Astrocyte of the spinal cord (primary cell): ENCODE data around the gene CSAG2.

ENCODE experiments used
- DNase-seq: peaks from one replicate; pipeline ENCODE4 v3.0.0; 2011; ENCODE audit warnings: low read depth, low spot score
- H3K4me3 ChIP-seq: 2 replicates; pipeline ENCODE4 v1.5.1; 2011; ENCODE audit warnings: low read depth, mild to moderate bottlenecking, low read length, moderate library complexity
- in situ Hi-C: cut with HindIII; loops from 2 replicates; pipeline ENCODE4 v1.10.0; 2017; ENCODE audit warnings: low sequenced_read_pairs
- TF ChIP-seq, protein P1 (sequence below): IDR thresholded peaks from 2 replicates; pipeline ENCODE4 v1.5.1; 2012; ENCODE audit warnings: low read depth, mild to moderate bottlenecking, low read length, inconsistent platforms

The CSAG2 gene

DNA sequence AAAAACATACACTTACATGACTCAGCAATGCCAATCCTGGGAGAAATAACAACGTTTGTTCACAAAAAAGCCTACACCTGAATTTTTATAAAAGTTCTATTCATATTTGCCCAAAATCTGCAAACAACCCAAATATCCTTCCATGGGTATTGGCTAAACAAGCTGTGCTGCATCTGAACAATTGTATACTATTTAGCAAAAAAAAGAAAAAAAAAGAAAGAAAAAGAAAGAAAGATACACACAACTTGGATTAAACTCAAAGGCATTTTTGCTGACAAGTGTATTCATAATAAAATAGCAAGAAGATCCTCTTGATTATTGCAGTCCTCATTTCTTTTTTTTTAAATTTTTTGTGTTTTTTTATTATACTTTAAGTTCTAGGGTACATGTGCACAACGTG, 34.9 kb downstream of the CSAG2 start:
- in situ Hi-C loops: no loop called here
- TF ChIP-seq, protein P1, sequence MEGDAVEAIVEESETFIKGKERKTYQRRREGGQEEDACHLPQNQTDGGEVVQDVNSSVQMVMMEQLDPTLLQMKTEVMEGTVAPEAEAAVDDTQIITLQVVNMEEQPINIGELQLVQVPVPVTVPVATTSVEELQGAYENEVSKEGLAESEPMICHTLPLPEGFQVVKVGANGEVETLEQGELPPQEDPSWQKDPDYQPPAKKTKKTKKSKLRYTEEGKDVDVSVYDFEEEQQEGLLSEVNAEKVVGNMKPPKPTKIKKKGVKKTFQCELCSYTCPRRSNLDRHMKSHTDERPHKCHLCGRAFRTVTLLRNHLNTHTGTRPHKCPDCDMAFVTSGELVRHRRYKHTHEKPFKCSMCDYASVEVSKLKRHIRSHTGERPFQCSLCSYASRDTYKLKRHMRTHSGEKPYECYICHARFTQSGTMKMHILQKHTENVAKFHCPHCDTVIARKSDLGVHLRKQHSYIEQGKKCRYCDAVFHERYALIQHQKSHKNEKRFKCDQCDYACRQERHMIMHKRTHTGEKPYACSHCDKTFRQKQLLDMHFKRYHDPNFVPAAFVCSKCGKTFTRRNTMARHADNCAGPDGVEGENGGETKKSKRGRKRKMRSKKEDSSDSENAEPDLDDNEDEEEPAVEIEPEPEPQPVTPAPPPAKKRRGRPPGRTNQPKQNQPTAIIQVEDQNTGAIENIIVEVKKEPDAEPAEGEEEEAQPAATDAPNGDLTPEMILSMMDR: no peak
- no peak for DNase-seq
- H3K4me3 ChIP-seq: no peak overlapping the region

DNA sequence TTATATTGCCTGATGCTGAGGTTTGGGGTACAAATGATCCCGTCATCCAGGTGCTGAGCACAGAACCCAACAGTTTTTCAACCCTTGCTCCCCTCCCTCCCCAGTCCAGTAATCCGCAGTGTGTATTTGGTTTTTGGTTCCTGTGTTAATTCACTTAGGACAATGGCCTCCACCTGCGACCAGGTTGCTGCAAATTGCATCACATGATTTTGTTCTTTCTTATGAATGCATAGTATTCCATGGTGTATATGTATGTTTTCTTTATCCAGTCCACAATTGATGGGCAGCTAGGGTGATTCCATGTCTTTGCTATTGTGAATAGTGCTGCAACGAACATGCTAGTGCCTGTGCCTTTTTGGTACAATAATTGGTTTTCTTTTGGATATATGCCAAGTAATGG, 46.0 kb downstream of the CSAG2 start:
- no peak overlapping the region for H3K4me3 ChIP-seq
- in situ Hi-C loops: no loop called here
- no peak for DNase-seq
- TF ChIP-seq, protein P1: no peak

DNA sequence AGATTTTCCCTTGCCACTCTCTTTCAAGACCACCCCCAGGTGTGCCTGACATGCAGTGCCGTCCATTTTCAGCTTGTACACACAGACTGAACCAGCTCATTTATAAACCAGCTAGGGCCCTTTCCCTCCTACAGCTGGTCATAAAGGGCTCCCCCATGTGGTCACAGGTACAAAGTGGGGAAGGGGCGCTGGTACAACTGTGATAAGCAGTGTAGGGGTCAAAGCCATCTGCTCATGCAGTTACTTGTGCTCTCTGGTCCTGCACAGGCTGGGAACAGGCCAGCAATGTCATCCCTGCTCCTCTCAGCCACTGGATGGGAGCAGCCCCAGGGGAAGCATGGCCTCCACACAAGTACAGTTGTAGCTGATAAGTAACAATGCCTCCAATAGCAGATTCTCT, 50.8 kb downstream of the CSAG2 start:
- H3K4me3 ChIP-seq: no peak overlapping the region
- TF ChIP-seq, protein P1: no peak
- DNase-seq: no peak
- in situ Hi-C loops: no loop called here
